Fibroblast of skin of left quadriceps (primary cell): ENCODE results near the gene TICAM2.

ENCODE experiments used
- DNase-seq, 2 experiments: peaks; one replicate each; pipeline ENCODE4 v3.0.0-alpha.2; 2013; ENCODE audit warnings: low read depth in 2 of 2

TICAM2 gene

GRCh38 chr5:115607935-115608334 is 5.7 kb upstream of the TICAM2 start:
- DNase-seq: no peak

GRCh38 chr5:115605436-115605835 is 3.2 kb upstream of the TICAM2 start:
- no peak for DNase-seq

- DNase-seq: no peak
Observed at GRCh38 chr5:115602591-115603125, 379 bp upstream of the TICAM2 start.

- no peak for DNase-seq
Observed at GRCh38 chr5:115600766-115601165, 1.5 kb downstream of the TICAM2 start.

DNA sequence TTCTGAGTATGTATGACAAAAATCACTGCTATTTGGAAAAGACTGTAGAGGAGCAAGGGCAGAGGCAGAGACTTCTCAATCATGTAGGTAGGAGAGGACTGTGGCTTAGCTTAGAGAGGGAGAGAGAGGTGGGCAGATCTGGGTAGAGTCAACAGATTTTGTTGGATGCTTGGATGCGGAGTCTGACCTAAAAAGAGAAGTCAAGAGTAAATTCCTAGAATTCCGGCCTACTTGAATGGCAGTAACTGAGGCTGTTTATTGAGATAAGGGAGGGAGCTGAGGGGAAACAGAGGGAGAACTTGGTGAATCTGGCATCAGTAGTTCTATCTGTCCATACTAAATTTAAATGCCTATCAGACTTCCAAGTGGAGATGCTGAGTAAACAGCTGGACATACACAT is 2.4 kb downstream of the TICAM2 start:
- no peak for DNase-seq

DNA sequence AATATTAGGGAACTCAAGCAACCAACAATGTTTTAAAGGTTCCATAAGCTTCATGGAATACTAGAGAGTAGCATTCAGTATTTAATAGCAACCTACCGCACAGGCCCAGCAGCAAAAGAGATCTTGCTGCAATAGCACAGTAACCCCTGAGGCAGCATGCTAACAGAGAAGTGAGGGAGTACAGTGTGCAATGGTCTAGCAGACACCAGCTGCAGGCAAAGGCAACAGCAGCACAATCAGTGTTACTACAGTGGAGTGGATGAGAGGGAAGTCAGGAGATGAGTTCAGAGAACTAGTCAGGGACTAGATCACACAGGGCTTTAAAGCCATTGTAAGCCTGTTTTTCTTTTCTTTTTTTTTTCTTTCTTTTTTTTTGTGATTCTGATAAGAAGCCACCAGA is 2.8 kb downstream of the TICAM2 start:
- no peak for DNase-seq

DNA sequence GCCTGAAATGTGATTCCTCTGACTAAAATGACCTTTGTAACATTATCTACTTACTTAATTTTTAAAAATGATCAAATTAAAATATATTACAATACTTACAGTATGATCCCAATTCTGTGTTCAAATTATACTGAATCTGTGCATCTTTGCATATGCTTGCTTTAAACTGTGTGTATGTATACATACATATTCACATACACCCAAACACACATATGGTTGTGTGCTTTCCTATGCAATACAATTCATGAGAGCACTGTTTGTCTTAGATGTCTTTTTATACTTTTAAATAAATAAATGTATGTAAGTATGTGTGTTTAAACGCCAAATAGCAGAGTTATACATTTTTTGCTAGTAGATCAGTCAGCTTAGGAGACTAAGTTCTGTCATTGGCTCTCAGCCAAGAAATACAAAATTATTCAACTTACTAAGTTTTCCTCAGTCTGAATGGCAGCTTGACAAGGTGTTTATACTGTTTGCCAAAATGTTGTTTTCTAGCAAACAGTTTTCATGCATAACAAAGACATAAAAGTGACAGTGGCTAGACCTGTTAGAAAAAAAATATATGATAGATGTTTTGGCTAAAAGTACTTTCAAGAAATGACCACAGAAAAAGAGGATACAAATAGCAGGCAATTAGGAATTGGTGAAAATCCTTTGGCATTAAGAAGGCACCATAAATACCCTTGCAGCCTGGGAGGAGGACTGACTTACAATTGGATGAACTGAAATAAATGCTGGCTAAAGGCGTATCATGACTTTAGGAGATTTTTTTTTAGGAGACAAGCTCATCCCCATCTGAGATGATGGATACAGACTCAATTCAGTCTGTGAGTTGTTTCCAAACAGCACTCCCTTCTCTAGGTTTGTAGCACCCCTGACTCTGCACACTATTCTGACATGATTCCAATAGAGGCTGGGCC is 7.9 kb downstream of the TICAM2 start:
- DNase-seq: no peak

DNA sequence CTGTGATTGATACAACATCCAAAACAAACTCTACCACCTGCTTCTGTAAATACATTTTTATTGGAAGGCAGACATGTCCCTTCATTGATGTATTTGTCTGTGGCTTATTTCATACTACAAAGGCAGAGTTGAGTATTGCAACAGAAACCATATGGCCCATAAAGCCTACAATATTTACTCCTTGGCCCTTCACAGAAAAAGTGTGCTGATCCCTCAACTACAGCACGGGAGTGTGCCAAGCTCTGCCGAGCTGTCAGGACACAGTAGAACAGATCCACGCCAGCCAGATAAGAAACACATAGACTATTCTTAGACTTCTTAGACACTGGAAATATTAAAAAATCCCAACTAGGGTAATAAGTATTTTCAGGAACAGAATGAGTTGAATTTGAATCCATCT is 13.2 kb downstream of the TICAM2 start:
- no peak for DNase-seq

- DNase-seq: no peak
Observed at GRCh38 chr5:115588640-115589039, 13.6 kb downstream of the TICAM2 start.

- no peak for DNase-seq
Observed at GRCh38 chr5:115586525-115587146, 15.6 kb downstream of the TICAM2 start.

DNA sequence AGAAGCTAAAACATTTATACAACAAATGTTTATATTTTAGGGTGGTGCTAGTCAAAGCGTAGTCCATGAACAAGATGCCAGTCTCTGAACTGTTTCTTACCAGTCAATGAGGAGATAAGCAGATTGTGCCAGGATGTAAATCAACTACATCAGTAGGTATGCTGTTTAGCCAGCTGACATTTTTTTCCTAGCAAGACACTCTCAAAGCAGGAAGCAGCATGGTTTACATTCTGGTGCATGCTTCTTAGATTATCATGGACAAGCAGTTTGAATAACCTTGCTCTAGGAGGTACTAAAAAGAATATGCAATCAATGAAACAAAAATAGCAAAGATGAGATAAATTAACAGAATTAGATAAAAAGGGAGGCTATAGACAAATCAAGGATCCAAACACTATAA is 17.0 kb downstream of the TICAM2 start:
- DNase-seq: no peak

DNA sequence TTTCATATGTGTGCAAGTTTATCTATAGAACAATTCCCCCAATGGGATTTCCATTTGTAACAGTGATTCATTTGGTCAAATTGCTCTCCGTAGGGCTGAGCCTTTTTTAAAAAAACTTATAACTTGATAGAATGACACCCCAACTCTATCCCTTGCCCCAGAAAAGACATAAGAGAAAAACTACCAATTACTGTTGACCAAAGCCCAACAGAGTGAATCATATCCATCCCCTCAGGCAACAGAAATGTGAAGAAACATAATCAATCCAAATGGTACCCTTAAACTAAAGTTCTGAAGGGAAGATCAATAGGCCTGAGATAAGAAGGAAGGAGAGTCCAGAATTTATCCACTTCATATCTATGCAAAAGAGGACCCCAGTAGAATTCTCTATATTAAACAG is 17.8 kb downstream of the TICAM2 start:
- no peak for DNase-seq

DNA sequence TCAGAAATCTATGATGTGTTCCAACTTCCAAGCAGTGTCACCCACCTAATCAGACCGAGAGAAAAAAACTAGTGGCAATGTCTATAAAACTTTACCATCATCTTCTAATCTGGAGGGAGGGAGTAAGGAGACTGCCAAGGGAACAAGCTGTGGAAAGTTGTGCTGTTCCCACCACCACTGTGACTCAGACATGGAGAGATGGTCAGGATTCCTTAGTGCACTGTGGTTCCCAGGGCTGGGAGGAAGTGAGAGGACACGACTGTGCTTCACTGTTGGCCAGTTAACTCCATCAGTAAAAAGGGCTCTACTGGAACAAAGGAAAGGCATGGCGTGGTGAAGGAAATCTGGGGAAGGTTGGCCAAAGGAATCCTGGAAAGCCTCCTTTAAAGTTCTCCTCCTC is 18.8 kb downstream of the TICAM2 start:
- peak in 1 of 2 experiments; percentile 52 for DNase-seq

- no peak for DNase-seq
Observed at GRCh38 chr5:115580941-115581340, 21.3 kb downstream of the TICAM2 start.

GRCh38 chr5:115579747-115580173 is 22.5 kb downstream of the TICAM2 start:
- no peak for DNase-seq

DNA sequence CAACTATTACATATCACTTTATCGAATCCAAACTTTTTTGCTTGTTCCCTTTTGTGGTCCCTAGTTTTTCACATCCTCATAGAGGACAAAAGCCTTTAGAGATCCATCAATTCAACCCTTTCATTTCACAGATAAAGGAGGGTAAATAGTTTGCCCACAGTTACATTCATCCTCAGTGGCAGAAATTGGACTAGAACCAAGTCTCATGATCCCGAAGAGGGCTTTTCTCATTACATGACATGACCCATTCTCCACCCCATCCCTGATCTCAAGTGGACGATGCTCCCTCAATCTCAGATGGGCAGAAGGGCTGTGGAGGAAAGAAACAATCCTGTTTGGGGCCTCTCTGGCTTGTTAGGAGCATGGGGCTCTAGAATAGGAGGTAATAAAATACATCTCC is 23.1 kb downstream of the TICAM2 start:
- no peak for DNase-seq

GRCh38 chr5:115578657-115579056 is 23.6 kb downstream of the TICAM2 start:
- DNase-seq: no peak

GRCh38 chr5:115577741-115578140 is 24.5 kb downstream of the TICAM2 start:
- DNase-seq: no peak

GRCh38 chr5:115577329-115577728 is 24.9 kb downstream of the TICAM2 start:
- DNase-seq: no peak

DNA sequence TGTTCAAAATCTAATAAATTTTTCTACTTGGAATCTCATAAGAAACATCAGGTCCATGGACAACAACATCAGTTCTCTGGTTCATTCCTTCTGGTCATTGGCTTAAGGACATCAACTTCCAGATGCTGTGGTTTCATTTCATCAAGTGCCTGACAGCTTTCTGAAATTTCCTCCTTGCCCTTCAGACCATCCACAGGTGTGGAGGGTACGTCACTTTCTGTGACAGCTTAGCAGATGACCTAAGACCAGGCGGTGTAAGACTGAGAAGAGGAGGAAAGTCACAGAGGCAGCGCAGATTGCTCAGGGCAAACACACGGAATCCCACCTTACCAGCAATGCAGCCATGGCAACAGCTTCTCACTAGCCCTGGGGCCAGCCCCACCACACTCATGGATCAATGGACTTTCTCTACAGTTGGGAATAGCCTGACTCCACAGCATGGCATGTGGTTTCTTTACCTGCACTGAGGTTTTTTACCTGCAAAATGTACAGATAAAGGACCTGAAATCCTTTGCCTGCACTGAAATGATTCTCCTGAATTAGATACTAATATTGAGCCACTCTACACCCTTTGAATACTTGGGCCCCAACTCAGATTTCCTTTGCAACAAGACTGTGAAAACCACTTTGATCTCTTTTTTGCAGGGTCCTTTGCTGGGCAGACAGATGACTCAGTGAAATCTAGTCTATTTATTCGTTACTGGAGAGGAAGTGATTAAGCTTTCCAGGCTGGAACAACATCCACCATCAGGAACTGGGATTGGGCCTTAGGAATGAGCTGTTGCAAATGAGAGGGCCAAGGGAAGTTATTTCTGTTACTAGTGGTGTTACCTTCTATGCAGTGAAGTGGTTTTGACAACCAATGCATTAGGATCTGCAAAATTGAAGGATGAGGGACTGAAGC is 26.9 kb downstream of the TICAM2 start:
- no peak for DNase-seq

GRCh38 chr5:115573133-115573532 is 29.1 kb downstream of the TICAM2 start:
- DNase-seq: peak; percentile 42 to 49

- no peak for DNase-seq
Observed at GRCh38 chr5:115571441-115571878, 30.8 kb downstream of the TICAM2 start.
